ENCODE data around the gene B3GNT8.
"Not testable (repeated sequence)": the region's sequence is repeated elsewhere in the genome, so short reads cannot be mapped to it uniquely, and the experiment has no call there.

Gene B3GNT8

DNA sequence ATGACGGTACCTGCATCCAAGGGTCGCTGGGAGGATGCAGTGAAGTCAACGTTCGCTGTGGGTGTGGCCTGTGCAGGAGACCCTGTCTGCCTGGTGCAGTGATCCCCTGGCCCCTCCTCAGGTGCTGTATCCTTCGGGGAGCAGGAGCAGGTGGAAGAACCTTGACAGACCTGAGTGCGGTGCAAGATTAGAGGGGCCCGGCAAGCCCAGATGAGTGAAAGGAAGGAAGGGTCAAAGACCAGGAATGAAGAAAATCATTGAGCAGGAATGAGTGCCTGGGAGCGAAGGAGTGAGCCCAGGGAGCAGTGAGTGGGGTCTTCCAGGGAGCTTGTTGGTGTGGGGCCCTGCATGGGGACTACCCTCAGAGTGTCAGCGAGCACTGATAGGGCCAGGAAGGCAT, 12.7 kb downstream of the B3GNT8 start:
- DNase-seq (ENCODE audit: low read depth): no peak

DNA sequence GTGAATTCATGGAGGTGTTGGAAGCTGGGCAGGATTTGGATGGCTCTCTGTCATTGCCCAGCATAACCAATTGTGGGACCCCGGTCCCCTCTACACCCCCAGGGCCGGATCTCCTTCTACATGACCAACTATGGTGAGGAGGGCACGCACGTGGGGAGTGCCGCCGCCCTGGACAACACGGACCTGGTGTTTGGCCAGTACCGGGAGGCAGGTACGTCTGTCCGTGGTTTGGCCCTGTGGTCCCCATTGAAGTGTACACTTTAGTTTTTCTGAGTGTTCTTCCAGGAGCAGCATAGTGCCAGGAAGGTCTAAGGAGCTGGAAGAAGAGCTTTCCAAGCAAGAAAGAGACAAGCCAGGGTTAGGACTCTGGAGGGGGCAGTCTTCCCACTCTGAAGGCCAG, 13.2 kb downstream of the B3GNT8 start:
- DNase-seq (ENCODE audit: low read depth): no peak

DNA sequence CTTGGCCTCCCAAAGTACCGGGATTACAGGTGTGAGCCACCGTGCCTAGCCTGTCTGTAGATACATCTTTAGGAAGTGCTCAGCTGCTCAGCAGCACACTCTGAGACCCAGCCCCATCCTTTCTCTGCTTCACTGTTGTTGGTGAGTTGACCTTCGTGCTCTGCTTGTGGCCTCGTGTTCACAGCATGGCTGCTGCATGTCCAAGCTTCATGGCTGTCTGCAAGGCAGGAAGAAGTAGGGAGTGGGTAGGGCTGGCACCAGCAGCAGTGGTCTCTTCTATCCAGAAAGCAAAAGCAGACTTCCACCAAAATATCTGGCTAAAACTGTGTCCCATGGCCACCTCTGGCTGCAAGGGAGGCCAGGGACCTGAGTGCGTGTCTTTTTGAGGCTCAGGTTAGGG, 14.2 kb downstream of the B3GNT8 start:
- no peak for DNase-seq (ENCODE audit: low read depth)

DNA sequence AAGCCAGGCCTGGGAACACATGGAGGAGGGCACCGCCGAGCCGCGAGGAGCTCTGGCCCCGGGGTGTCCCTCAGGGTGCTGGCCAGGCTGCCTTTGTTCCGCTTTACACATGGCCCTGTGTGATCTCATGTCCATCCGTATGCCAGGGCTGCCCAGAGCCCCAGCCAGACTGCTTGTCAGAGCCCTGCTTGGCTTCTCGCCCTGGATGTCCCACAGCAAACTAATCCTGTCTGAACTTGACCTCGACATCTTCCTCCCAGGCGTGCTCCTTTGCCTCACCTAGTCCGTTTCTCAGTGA, 15.3 kb downstream of the B3GNT8 start:
- no peak for DNase-seq (ENCODE audit: low read depth)

DNA sequence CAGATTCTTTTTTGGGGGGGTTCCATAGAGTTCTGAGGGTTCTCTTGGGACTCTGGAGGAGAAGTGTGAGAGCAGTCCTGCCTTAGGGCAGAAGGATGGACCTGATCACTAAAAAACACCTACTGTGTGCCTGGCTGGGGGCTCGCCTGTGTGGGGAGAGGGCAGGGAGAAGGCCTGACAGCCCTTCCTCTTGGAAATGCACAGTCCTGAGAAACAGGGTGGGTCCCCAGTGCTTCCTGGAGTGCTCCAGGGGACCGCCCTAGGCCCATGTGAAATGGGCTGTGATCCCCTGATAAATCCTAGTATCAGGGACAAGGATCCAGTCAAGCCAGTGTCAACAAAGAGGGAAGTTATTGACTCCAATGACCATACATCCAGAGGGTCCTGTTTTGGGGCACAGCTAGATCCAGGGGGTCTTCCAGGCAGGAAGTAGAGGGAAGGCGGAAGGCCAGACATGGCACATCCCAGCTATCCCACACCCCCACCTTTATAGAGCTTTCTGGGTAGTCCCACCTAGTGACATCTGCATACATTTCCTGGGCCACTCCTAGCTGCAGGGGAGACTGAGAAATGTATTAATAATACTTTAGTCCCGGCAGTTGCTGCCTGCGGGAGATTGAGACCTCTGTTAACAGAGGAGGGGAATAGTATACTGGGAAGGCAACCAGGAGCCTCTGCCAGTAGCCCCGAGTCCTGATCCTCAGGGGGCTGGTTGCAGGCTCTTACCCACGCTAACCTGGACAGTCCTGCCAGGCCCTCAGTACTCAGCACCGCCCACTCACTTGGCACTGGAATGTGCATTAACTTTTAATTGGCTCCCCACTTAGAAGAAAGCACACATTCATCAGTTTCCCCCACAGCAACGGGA, 15.8 kb downstream of the B3GNT8 start:
- DNase-seq (ENCODE audit: low read depth): no peak

DNA sequence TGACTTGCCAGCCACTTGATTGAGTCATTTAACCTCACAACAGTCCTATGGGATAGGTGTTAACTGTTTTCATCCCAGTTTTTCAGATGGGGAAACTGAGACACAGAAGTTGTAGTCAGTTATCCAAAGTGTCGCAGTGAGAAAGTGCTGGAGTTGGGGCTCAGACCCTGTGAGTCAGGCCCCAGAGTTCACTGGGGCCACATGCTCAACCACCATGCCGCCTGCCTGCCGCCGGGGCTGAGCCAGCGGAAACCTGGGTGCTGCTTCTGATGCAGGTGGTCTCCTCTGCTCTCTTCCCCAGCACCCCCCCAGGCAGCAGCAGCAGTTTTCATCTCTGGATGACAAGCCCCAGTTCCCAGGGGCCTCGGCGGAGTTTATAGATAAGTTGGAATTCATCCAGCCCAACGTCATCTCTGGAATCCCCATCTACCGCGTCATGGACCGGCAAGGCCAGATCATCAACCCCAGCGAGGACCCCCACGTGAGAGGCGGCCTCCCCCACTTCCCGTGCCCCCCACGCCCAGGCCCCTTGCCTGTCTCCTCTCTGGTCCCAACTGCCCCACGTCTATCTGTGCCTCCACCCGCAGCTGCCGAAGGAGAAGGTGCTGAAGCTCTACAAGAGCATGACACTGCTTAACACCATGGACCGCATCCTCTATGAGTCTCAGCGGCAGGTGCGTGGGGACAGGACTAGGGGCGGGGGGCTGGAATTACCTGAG, 16.7 kb downstream of the B3GNT8 start:
- no peak for DNase-seq (ENCODE audit: low read depth)

DNA sequence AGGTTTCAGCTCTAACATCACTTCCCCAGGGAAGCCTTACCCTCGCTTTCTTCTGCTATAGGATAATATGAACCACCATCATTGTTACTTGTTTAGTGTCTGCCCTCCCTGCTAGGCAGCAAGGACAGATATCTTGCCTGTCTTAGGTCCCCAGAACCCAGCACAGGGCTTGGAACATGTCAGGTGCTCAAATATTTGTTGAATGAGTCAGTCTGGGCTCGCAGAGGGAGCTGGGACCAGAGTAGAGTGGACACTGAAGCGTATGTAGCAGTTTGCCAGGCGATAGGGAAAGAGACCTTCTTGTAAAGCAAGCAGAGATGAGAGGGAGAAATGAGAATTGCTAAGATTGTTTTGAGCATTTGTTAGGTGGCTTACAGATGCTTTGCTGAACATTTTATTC, 17.9 kb downstream of the B3GNT8 start:
- peak; percentile 48 for DNase-seq (ENCODE audit: low read depth)

DNA sequence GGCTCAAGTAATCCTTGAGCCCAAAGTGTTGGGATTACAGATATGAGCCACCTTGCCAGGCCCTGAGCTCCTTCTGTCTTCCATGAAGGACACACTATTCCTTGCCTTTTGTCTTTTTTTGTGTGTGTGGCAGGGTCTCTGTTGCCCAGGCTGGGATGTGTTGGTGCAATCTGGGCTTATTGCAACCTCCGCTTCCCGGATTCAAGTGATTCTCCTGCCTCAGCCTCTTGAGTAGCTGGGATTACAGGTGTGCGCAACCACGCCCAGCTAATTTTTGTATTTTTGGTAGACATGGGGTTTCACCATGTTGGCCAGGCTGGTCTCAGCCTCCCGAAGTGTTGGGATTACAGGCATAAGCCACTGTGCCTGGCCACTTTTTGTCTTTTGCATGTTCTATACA, 18.3 kb downstream of the B3GNT8 start:
- DNase-seq (ENCODE audit: low read depth): not testable (repeated sequence)

DNA sequence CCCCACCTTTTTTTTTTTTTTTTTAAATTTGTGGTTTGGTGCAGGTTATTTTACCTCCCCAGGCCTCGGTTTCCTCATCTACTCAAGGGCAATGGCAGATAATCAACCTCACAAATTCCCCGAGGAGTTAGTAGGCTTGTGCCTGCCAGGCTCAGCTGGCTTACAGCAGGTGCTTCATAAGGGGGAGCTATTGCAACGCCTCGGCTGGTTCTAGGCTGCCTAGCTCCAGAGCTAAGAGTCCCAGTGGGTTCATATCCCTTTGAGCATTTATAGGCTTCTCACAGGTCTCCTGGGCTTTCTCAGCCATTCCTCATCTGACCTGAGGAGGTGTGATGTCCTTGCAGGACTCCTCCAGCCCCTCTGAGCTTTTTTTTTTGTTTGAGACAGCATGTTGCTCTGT, 18.9 kb downstream of the B3GNT8 start:
- no peak for DNase-seq (ENCODE audit: low read depth)

DNA sequence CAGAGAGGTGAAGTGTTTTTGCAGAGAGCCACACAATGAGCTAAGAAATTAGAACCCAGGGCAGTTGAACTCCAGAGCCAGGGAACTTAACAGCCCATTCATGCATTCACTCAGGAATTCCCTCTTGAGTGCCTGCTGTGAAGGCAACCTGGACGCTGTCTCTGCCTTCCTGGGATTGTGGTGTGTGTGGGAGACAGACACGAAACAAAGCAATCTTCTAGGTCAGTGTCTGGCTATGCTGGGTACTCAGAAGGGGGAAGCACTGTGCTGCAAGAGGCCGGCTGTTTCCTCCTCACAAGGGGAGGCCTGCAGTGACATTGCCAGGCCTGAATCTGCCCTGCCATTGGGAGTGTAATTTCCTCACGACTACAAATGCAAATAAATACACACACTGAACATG, 19.9 kb downstream of the B3GNT8 start:
- DNase-seq (ENCODE audit: low read depth): no peak

DNA sequence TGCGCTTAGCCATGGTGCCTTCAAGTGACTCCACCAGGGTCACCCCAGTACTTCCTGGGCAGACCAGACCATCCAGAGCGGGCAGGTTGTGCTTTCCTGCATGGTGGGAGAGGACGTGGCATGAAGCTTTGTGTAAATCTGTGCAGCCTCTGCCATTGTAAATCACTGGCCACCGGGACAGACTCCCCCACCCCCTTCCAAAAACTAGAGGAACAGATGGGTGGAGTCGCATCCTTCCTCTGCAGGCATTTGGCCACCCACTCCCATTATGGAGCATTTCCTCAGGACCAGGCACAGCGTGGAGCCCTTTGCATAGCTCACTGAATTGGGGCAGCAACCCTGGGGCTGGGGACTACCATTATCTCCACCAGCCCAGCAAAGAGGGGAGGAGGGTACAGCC, 21.4 kb downstream of the B3GNT8 start:
- no peak for DNase-seq (ENCODE audit: low read depth)

DNA sequence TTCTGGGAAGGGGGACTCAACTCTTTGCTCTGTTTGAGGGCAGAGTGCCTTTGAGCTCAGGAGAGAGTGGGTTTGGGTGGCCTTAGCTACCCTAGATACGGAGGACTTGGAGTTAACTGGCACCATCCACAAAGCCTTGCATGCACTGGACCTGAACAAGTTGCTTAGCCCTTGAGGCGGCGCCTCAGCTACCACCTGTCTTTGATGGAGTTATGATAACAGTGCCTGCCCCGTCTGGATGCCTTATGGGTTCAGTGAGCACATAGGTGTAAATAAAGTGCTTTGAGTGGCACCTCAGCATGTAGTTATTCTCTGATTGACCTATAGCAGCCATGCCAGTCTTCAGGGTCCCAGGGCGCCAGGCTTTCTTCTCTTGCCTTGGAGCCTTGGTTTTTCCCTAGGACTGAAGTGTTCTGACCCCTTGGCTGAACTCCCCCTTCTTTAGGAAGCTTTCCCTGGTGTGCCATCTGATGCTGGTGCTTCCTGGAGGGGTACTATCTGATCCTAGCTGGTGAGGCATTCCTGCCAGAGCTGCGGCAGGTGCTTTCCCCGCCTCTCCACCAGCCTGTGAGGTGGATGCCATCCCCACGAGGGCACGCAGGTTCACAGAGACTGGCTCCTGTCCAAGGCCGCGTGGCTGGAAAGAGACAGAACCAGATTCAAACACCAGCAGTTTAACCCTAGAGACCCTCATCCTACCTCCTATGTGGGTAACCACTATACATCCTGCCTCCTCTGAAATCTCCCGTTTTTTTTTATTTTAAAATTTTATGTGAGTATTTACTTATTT, 23.8 kb downstream of the B3GNT8 start:
- no peak for DNase-seq (ENCODE audit: low read depth)

DNA sequence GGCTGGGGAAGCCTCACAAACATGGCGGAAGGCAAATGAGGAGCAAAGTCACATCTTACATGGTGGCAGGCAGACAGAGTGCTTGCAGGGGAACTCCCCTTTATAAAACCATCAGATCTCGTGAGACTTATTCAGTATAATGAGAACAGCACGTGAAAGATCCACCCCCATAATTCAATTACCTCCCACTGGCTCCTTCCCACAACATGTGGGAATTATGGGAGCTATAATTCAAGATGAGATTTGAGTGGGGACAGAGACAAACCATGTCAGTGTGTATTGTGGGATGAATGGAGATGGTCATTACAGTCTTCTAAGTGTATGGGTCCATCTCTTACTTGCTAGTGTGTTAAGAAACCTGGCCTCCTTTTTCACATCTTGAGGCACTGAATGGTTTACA, 25.2 kb downstream of the B3GNT8 start:
- DNase-seq (ENCODE audit: low read depth): no peak

DNA sequence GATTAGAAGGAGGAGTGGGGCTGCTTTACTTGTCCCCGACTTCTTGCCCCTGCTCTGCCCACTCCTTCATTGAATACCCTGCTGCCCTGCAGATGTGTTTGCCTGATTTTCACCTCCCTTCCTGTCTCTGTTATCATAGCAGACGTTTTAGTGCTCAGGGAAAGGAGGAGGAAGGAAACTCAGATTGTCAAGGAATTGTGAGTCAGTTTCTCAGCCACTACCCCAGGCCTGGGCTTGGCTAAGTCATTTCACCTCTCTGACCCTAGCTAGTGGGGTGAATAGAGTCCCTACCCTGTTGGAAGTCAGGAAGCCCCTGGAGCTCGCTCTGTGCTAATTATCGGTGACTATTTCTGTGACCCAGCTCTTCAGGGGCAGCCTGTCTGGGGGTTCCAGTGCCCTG, 25.7 kb downstream of the B3GNT8 start:
- DNase-seq (ENCODE audit: low read depth): no peak

DNA sequence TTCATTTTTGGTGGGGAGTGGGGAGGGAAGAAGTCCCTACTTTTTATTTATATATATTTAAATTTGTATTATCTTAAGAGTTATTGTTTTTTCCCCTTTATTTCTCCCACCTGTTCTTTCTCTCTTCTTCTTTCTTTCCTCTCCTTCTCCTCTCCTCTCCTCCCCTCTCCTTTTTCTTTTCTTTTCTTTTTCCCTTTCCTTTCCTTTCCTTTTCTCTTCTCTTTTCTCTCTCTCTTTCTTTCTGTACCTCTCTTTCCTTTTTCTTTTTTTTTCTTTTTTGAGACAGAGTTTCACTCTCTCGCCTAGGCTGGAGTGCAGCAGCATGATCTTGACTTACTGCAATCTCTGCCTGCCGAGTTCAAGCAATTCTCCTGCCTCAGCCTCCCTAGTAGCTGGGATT, 27.6 kb downstream of the B3GNT8 start:
- DNase-seq (ENCODE audit: low read depth): no peak

DNA sequence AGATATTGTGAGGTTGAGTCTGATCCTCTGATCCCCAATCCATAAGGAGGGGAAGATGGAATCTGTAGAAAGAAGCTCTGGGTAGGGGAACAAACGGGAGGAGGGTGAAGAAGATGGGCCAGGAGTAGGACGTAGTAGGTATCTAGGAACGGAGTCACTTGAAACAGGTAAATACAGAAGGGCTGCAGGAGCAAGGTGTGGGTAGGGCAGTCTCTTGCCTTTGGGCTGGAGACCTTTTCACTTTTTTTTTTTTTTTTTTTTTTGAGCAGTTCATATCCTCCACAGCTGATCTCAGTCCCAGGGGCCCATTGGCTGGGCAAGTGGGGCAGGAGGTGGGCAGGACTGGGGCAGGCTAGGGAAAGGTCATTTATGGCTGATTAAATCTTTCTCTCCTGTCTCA, 28.1 kb downstream of the B3GNT8 start:
- DNase-seq (ENCODE audit: low read depth): no peak

DNA sequence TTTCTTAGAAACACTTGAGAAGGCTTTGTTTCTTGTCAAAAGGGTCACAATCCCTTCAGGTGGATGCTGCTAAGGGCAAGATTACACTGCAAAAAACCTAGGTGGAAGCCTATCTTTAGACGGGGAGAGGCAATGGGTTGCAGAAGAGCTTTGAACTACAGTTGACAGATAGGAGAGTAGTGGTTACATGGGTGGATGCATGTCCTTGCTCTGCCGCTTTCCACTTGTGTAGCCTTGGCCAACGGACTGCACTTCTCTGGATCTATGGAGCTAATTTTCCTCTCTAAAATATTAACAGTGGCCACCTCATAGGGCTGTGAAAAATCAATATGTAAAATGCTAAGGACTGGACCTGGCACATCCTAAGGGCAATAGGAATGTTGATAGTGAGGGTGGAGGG, 28.6 kb downstream of the B3GNT8 start:
- DNase-seq (ENCODE audit: low read depth): no peak

DNA sequence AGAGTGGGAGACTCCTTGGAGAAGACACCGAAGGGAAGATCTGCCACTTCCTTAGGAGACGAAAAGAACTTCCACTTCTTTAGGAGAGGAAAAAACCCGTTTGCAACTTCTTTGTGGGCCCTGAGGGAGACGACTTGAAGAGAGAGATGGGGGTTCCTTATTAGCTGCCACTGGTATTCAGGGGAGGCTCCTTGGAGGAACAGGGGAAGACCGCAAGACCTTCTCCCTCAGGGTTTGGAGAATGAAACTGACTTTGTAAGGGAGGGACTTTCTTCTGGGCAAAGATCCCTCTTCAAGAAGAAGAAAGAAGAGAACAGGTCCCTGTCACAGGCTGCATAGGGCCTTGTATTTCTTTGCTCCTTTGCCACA, 29.1 kb downstream of the B3GNT8 start:
- DNase-seq (ENCODE audit: low read depth): no peak

DNA sequence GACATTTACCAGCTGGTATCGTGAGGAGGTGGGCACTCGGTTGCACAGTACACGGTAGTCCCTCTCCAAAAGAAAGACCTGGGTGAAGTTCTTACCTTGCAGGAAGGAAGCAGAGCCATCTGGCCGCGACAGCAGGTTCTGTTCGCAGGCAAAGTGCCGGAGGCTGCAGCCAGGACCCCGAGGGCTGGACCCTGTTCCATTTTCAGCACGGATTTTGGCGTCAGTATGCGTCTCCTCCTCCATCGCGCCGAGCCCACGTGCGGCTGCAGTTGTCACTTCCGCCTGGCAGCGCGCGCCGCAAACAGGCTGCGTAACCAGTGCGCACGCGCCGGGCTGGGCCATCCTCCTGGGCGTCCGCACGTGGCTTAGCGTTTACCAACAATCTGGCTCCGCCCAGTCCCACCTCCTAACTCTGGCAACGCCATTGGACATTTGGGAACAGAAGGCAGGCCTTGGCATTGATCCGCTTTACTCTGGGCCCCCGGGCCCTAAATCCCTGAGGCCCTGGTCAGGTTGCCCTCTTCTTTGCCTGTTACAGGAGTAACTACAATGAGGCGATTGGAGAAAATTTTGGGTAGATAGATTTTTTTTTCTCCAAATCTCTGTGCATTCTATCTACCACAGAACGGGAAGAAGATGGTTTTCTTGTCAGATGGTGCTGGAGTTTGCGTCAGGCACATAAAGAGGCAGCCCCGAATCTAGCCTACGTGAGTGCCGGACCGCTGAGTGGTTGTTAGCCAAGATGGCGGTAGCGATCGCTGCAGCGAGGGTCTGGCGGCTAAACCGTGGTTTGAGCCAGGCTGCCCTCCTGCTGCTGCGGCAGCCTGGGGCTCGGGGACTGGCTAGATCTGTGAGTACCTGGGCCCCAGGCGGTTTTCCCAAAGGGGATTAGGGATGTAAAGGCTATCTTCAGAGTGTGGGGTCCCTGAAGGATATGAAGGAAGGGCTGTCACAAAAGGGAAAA, 29.8 kb downstream of the B3GNT8 start, which contains the start of the genes BCKDHA and EXOSC5:
Gene BCKDHA, plus strand, starts transcription at position 733 of the 964 bp plus-strand sequence. Its CDS starts 10 bp downstream, at position 743.
Gene EXOSC5, minus strand, starts transcription at position 274 of the 964 bp plus-strand sequence. Its CDS starts 31 bp downstream, at position 243.
- peak; percentile 100 for DNase-seq (ENCODE audit: low read depth)

DNA sequence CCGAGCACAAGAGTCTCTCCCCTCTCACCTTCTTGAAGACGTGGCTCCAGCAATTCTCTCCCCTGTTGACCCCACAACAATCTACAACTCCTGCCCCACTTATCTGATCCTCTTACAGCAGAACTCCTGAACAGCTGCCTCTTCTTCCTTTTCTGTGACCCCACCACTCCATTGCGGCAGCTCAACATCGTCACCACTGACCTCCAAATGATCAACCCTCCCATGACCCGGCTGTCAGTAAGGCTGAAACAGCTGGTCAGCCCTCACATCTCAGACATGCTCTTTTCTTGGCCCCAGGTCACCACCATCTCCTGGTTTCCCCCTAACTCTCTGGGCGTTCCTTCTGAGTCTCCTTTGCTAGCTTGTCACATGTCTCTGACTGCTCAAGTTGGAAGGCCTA, 31.8 kb downstream of the B3GNT8 start:
- no peak for DNase-seq (ENCODE audit: low read depth)

DNA sequence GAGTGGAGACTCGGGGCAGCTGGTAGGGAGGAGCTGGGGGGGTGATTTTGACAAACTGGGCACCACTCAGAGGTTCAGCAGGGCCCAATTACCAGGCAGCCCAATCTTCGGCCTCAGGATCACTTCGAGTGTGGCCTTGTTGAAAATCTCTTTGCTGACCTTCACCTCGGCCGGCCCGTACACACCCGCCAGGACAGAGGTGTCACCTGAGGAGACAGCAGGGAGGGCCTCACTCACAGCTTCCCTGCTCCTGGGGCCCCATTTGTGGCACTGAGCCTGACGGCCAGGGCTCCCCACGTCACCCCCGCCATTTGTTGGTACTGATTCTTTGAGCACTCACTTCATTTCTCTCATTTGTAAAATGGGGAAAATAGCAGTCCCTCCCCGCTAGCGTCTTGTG, 34.4 kb downstream of the B3GNT8 start:
- no peak for DNase-seq (ENCODE audit: low read depth)

DNA sequence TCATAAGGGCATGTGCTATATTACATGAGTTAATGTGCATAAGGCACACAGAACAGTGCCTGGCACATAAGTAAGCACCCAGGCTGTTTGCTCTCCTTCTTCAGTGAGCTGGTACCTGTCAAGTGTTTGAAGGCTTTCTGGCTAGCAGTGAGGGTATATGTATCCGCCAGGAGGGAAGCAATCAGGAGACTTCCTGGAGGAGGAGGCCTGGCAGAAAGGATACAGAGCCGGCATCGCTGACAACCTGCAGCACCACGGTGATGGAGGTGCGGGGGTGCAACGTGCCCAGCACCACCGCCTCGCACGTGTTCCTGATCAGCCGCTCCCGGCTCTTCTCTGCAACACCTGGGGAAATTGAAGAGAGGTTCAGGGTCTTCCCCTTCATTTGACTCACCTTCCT, 35.6 kb downstream of the B3GNT8 start:
- no peak for DNase-seq (ENCODE audit: low read depth)
